ENCODE measurements around the gene VPS45.

VPS45 gene

GRCh38 chr1:150162862-150163706 lies 95.5 kb downstream of the VPS45 start:
- H3K4me3 ChIP-seq (ENCODE audit: low read depth, low read length), result no peak overlapping the region
- peak; percentile 69 for DNase-seq (ENCODE audit: low read depth)
- TF ChIP-seq CTCF (IDR thresholded peaks at IDR 0.05; ENCODE audit: control insufficient read depth, extremely low read depth, insufficient read depth), result no peak

- TF ChIP-seq CTCF (IDR thresholded peaks at IDR 0.05; ENCODE audit: control insufficient read depth, extremely low read depth, insufficient read depth), result no peak
- no peak overlapping the region for H3K4me3 ChIP-seq (ENCODE audit: low read depth, low read length)
- DNase-seq (ENCODE audit: low read depth), result no peak
These were observed 96.6 kb downstream of the VPS45 start for GRCh38 chr1:150164224-150164623.

GRCh38 chr1:150164779-150165178 lies 97.2 kb downstream of the VPS45 start:
- H3K4me3 ChIP-seq (ENCODE audit: low read depth, low read length), result no peak overlapping the region
- TF ChIP-seq CTCF (IDR thresholded peaks at IDR 0.05; ENCODE audit: control insufficient read depth, extremely low read depth, insufficient read depth), result no peak
- no peak for DNase-seq (ENCODE audit: low read depth)

- peak; percentile 67 for TF ChIP-seq CTCF (IDR thresholded peaks at IDR 0.05; ENCODE audit: control insufficient read depth, extremely low read depth, insufficient read depth)
- H3K4me3 ChIP-seq (ENCODE audit: low read depth, low read length), result no peak overlapping the region
- DNase-seq (ENCODE audit: low read depth), result no peak
These were observed 98.3 kb downstream of the VPS45 start for GRCh38 chr1:150165622-150166612.

GRCh38 chr1:150168960-150169601 lies 101.5 kb downstream of the VPS45 start:
- DNase-seq (ENCODE audit: low read depth), result no peak
- peak; percentile 85 for TF ChIP-seq CTCF (IDR thresholded peaks at IDR 0.05; ENCODE audit: control insufficient read depth, extremely low read depth, insufficient read depth)
- no peak overlapping the region for H3K4me3 ChIP-seq (ENCODE audit: low read depth, low read length)

- TF ChIP-seq CTCF (IDR thresholded peaks at IDR 0.05; ENCODE audit: control insufficient read depth, extremely low read depth, insufficient read depth), result no peak
- no peak overlapping the region for H3K4me3 ChIP-seq (ENCODE audit: low read depth, low read length)
- DNase-seq (ENCODE audit: low read depth), result no peak
These were observed 104.2 kb downstream of the VPS45 start for GRCh38 chr1:150171801-150172200.
